ENCODE data around the gene ATP7B.

The ATP7B gene

GRCh38 chr13:51966186-51966585, 45.1 kb downstream of the ATP7B start:
- Histone ChIP-seq H3K4me3 (ENCODE audit: low read depth in 1 of 2, low read length in 2 of 2) (no peak overlapping the region), H3K4me2 (ENCODE audit: insufficient read depth, low read length) (no peak overlapping the region), H3K9ac (ENCODE audit: low read depth, low read length) (no peak overlapping the region), H3K36me3 (ENCODE audit: insufficient read depth, low read length) (no peaks in the 10 kb centered on the region), H4K20me1 (ENCODE audit: insufficient read depth, low read length) (no peaks in the 10 kb centered on the region), H3K27me3 (ENCODE audit: insufficient read depth, low read length, poor library complexity) (peaks cover 3% of the 10 kb centered on the region), H3K9me3 (ENCODE audit: insufficient read depth, low read length, severe bottlenecking) (no peaks in the 10 kb centered on the region), H3K4me1 (ENCODE audit: insufficient read depth, low read length) (peaks cover 10% of the 10 kb centered on the region), H3K27ac (ENCODE audit: low read length) (no peak overlapping the region), H2AFZ (ENCODE audit: low read depth, low read length) (no peak overlapping the region), H3K79me2 (ENCODE audit: insufficient read depth, low read length) (no peaks in the 10 kb centered on the region)
- DNase-seq (no peak), ATAC-seq (ENCODE audit: insufficient read depth, low read depth) (no peak)
- no peak for TF ChIP-seq EZH2 (IDR thresholded peaks at IDR 0.05; ENCODE audit: borderline replicate concordance, low read depth, low read length, severe bottlenecking)

GRCh38 chr13:51961493-51962403, 49.5 kb downstream of the ATP7B start:
- H3K27ac ChIP-seq (ENCODE audit: low read length), result no peak overlapping the region

DNA sequence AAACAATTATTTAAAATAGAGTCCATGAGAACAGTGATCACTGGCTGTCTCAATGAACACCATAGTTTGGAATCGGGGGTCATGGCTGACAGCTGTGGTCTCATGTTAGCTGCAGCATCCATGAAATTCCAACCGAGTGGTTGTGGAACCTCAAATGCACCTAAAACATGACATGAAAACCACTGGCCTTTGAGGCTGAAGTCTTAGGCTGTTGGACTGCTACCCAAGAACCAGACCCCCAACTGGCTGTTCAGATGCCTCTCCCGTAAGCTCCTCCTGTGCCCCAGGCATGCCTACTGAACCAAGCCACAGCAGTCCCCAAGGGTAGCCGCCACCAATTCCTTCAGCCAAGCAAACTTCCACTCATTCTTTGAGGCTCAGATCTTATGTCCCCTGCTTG, 50.5 kb downstream of the ATP7B start:
- Histone ChIP-seq H3K27ac (ENCODE audit: low read length) (no peak overlapping the region), H3K79me2 (ENCODE audit: insufficient read depth, low read length) (no peaks in the 10 kb centered on the region), H4K20me1 (ENCODE audit: insufficient read depth, low read length) (no peaks in the 10 kb centered on the region), H2AFZ (ENCODE audit: low read depth, low read length) (no peak overlapping the region), H3K4me1 (ENCODE audit: insufficient read depth, low read length) (no peaks in the 10 kb centered on the region), H3K27me3 (ENCODE audit: insufficient read depth, low read length, poor library complexity) (peaks cover 3% of the 10 kb centered on the region), H3K36me3 (ENCODE audit: insufficient read depth, low read length) (no peaks in the 10 kb centered on the region), H3K9me3 (ENCODE audit: insufficient read depth, low read length, severe bottlenecking) (no peaks in the 10 kb centered on the region), H3K4me3 (ENCODE audit: low read depth in 1 of 2, low read length in 2 of 2) (no peak overlapping the region), H3K4me2 (ENCODE audit: insufficient read depth, low read length) (no peak overlapping the region), H3K9ac (ENCODE audit: low read depth, low read length) (no peak overlapping the region)
- TF ChIP-seq CTCF (IDR thresholded peaks at IDR 0.05; ENCODE audit: borderline replicate concordance, extremely low read depth, low read length, poor library complexity, severe bottlenecking) (no peak), EZH2 (IDR thresholded peaks at IDR 0.05; ENCODE audit: borderline replicate concordance, low read depth, low read length, severe bottlenecking) (no peak)
- no peak for ATAC-seq (ENCODE audit: insufficient read depth, low read depth)
- no peak for DNase-seq

More at GRCh38 chr13:51961493-51962403, 49.5 kb downstream of the ATP7B start:
- Histone ChIP-seq H4K20me1 (ENCODE audit: insufficient read depth, low read length) (no peaks in the 10 kb centered on the region), H3K9me3 (ENCODE audit: insufficient read depth, low read length, severe bottlenecking) (no peaks in the 10 kb centered on the region), H3K9ac (ENCODE audit: low read depth, low read length) (no peak overlapping the region), H3K4me1 (ENCODE audit: insufficient read depth, low read length) (no peaks in the 10 kb centered on the region), H3K27me3 (ENCODE audit: insufficient read depth, low read length, poor library complexity) (peaks cover 3% of the 10 kb centered on the region), H3K79me2 (ENCODE audit: insufficient read depth, low read length) (no peaks in the 10 kb centered on the region), H2AFZ (ENCODE audit: low read depth, low read length) (no peak overlapping the region), H3K36me3 (ENCODE audit: insufficient read depth, low read length) (no peaks in the 10 kb centered on the region), H3K4me3 (ENCODE audit: low read depth in 1 of 2, low read length in 2 of 2) (no peak overlapping the region), H3K4me2 (ENCODE audit: insufficient read depth, low read length) (no peak overlapping the region)
- TF ChIP-seq CTCF (IDR thresholded peaks at IDR 0.05; ENCODE audit: borderline replicate concordance, extremely low read depth, low read length, poor library complexity, severe bottlenecking) (no peak), EZH2 (IDR thresholded peaks at IDR 0.05; ENCODE audit: borderline replicate concordance, low read depth, low read length, severe bottlenecking) (no peak)
- DNase-seq (no peak), ATAC-seq (ENCODE audit: insufficient read depth, low read depth) (no peak)

GRCh38 chr13:51959773-51960172, 51.5 kb downstream of the ATP7B start:
- Histone ChIP-seq H3K79me2 (ENCODE audit: insufficient read depth, low read length) (no peaks in the 10 kb centered on the region), H3K27ac (ENCODE audit: low read length) (no peak overlapping the region), H3K4me3 (ENCODE audit: low read depth in 1 of 2, low read length in 2 of 2) (no peak overlapping the region), H2AFZ (ENCODE audit: low read depth, low read length) (no peak overlapping the region), H3K9ac (ENCODE audit: low read depth, low read length) (no peak overlapping the region), H4K20me1 (ENCODE audit: insufficient read depth, low read length) (no peaks in the 10 kb centered on the region), H3K36me3 (ENCODE audit: insufficient read depth, low read length) (no peaks in the 10 kb centered on the region), H3K4me2 (ENCODE audit: insufficient read depth, low read length) (no peak overlapping the region), H3K27me3 (ENCODE audit: insufficient read depth, low read length, poor library complexity) (no peaks in the 10 kb centered on the region), H3K4me1 (ENCODE audit: insufficient read depth, low read length) (peaks cover 3% of the 10 kb centered on the region; the same call in 1 of the 2 replicates), H3K9me3 (ENCODE audit: insufficient read depth, low read length, severe bottlenecking) (no peaks in the 10 kb centered on the region)
- ATAC-seq (ENCODE audit: insufficient read depth, low read depth) (no peak), DNase-seq (no peak)
- TF ChIP-seq CTCF (IDR thresholded peaks at IDR 0.05; ENCODE audit: borderline replicate concordance, extremely low read depth, low read length, poor library complexity, severe bottlenecking) (no peak), EZH2 (IDR thresholded peaks at IDR 0.05; ENCODE audit: borderline replicate concordance, low read depth, low read length, severe bottlenecking) (no peak)

Data from DND-41 (cell line).